Neural crest cell (in vitro differentiated cells): ENCODE results near the gene BEX2. TPM values are rescaled to one million over a fixed set of nuclear protein-coding genes. Genes with fewer than 3 reads are reported as not detected.

Experiments used
- DNase-seq: peaks from one replicate; pipeline ENCODE4 v3.0.0; 2021; ENCODE audit warnings: low read depth, mixed read lengths, low spot score
- H3K27ac Mint-ChIP-seq: one replicate; pipeline ENCODE4 v1.8.0; 2021; ENCODE audit warnings: mild to moderate bottlenecking, mixed read lengths; ENCODE audit not compliant: unreplicated experiment
- H3K27me3 Mint-ChIP-seq: 2 replicates; pipeline ENCODE4 v1.8.0; 2021; ENCODE audit warnings: low read depth, mild to moderate bottlenecking, mixed read lengths
- H3K36me3 Mint-ChIP-seq: 2 replicates; pipeline ENCODE4 v1.8.0; 2021; ENCODE audit warnings: low read depth, mild to moderate bottlenecking, mixed read lengths
- H3K4me1 Mint-ChIP-seq: 2 replicates; pipeline ENCODE4 v1.8.0; 2021; ENCODE audit warnings: mixed read lengths
- H3K4me3 Mint-ChIP-seq: one replicate; pipeline ENCODE4 v1.8.0; 2021; ENCODE audit warnings: mild to moderate bottlenecking, mixed read lengths
- H3K9me3 Mint-ChIP-seq: 2 replicates; pipeline ENCODE4 v1.8.0; 2021; ENCODE audit warnings: mixed read lengths
- total RNA-seq: library from RNA; stranded (reverse); gene quantifications from 2 replicates; pipeline ENCODE4 v1.2.1, GENCODE V29; 2021
- TF ChIP-seq, protein P1 (sequence below): fragments of 200-600 bp; sonication (generic); conservative IDR thresholded peaks from 2 replicates; pipeline ENCODE4 v1.5.0; 2021; ENCODE audit warnings: antibody characterized with exemption, mild to moderate bottlenecking

BEX2 gene
- total RNA-seq, 1 donor from 2014 or later: 19.2 TPM

- peaks cover 8% of the 10 kb centered on the region for H3K36me3 Mint-ChIP-seq
- no peaks in the 10 kb centered on the region for H3K27me3 Mint-ChIP-seq
- TF ChIP-seq, protein P1, sequence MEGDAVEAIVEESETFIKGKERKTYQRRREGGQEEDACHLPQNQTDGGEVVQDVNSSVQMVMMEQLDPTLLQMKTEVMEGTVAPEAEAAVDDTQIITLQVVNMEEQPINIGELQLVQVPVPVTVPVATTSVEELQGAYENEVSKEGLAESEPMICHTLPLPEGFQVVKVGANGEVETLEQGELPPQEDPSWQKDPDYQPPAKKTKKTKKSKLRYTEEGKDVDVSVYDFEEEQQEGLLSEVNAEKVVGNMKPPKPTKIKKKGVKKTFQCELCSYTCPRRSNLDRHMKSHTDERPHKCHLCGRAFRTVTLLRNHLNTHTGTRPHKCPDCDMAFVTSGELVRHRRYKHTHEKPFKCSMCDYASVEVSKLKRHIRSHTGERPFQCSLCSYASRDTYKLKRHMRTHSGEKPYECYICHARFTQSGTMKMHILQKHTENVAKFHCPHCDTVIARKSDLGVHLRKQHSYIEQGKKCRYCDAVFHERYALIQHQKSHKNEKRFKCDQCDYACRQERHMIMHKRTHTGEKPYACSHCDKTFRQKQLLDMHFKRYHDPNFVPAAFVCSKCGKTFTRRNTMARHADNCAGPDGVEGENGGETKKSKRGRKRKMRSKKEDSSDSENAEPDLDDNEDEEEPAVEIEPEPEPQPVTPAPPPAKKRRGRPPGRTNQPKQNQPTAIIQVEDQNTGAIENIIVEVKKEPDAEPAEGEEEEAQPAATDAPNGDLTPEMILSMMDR: no peak
- peaks cover 3% of the 10 kb centered on the region for H3K9me3 Mint-ChIP-seq
- peak; percentile 19 for DNase-seq
- peak within 1 kb of the TSS; percentile 99 for H3K4me3 Mint-ChIP-seq
- H3K4me1 Mint-ChIP-seq: peaks cover 20% of the 10 kb centered on the region
- peak within 1 kb of the TSS; percentile 99 for H3K27ac Mint-ChIP-seq
Observed at GRCh38 chrX:103356130-103356798, 45.5 kb upstream of the BEX2 start, which contains the start of gene TCEAL9. TCEAL9 (plus strand) TSS chrX:103356506; CDS start chrX:103357685, 1,179 bp downstream.

GRCh38 chrX:103347682-103348397 lies 37.0 kb upstream of the BEX2 start:
- Mint-ChIP-seq H3K27me3 (peaks cover 2% of the 10 kb centered on the region), H3K36me3 (no peaks in the 10 kb centered on the region), H3K4me3 (no peak overlapping the region), H3K9me3 (peaks cover 3% of the 10 kb centered on the region), H3K4me1 (no peaks in the 10 kb centered on the region), H3K27ac (no peak overlapping the region)
- TF ChIP-seq, protein P1: no peak
- no peak for DNase-seq

DNA sequence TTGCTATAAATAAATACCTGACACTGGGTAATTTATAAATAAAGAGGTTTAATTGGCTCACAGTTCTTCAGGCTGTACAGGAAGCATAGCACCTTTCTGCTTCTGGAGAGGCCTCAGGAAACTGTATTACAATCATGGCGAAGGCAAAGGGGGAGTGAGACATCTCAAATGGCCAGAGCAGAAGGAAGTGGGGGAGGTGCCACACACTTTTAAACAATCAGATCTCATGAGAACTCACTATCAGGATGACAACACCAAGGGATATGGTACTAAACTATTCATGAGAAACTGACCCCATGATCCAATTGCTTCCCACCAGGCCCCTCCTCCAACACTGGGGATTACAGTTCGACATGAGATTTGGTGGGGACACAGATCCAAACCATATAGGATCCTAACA lies 33.8 kb upstream of the BEX2 start:
- H3K27me3 Mint-ChIP-seq: peaks cover 2% of the 10 kb centered on the region
- no peaks in the 10 kb centered on the region for H3K9me3 Mint-ChIP-seq
- H3K4me3 Mint-ChIP-seq: no peak overlapping the region
- no peaks in the 10 kb centered on the region for H3K4me1 Mint-ChIP-seq
- DNase-seq: no peak
- H3K27ac Mint-ChIP-seq: no peak overlapping the region
- H3K36me3 Mint-ChIP-seq: no peaks in the 10 kb centered on the region
- TF ChIP-seq, protein P1: no peak

DNA sequence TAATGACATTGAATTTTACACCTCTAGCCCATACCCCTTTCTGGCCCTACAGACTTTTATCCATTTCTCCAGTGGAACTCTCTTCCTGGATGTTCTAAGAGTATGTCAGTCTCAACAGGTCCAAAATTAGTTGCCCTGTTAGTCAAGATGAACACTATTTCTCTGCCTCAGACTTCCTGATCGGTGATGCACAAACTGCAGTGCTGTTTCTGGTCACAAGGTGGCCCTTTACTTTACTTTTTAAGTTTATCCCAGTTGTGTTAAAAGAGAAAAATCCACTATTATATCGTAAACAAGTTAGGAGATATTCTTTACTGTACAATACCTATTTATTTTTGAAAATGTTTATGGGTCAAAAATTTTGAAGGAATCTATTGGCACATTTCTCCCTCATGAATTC lies 32.3 kb upstream of the BEX2 start:
- no peak overlapping the region for H3K4me3 Mint-ChIP-seq
- peaks cover 2% of the 10 kb centered on the region for H3K27me3 Mint-ChIP-seq
- no peaks in the 10 kb centered on the region for H3K4me1 Mint-ChIP-seq
- H3K9me3 Mint-ChIP-seq: no peaks in the 10 kb centered on the region
- H3K36me3 Mint-ChIP-seq: no peaks in the 10 kb centered on the region
- TF ChIP-seq, protein P1: peak; percentile 77
- H3K27ac Mint-ChIP-seq: no peak overlapping the region
- DNase-seq: no peak

- no peaks in the 10 kb centered on the region for H3K27me3 Mint-ChIP-seq
- no peak overlapping the region for H3K27ac Mint-ChIP-seq
- TF ChIP-seq, protein P1: no peak
- H3K4me3 Mint-ChIP-seq: no peak overlapping the region
- H3K4me1 Mint-ChIP-seq: no peaks in the 10 kb centered on the region
- no peak for DNase-seq
- H3K36me3 Mint-ChIP-seq: no peaks in the 10 kb centered on the region
- no peaks in the 10 kb centered on the region for H3K9me3 Mint-ChIP-seq
Observed at GRCh38 chrX:103338663-103339062, 27.9 kb upstream of the BEX2 start.
